GM21786 (cell line): ENCODE data around the gene DND1.
"Not testable (repeated sequence)": the region's sequence is repeated elsewhere in the genome, so short reads cannot be mapped to it uniquely, and the experiment has no call there.

Source experiments
- ATAC-seq: cut with Tn5 transposase; IDR thresholded peaks from one replicate; pipeline ENCODE4 v1.9.1; 2021; ENCODE audit not compliant: unreplicated experiment

DND1 gene

GRCh38 chr5:140672455-140673186, 755 bp downstream of the DND1 start:
- no peak for ATAC-seq

GRCh38 chr5:140671472-140672125, 1.8 kb downstream of the DND1 start:
- no peak for ATAC-seq

GRCh38 chr5:140671035-140671434, 2.3 kb downstream of the DND1 start:
- not testable (repeated sequence) for ATAC-seq

- peak; percentile 97 for ATAC-seq
These were observed 8.8 kb downstream of the DND1 start, which contains the start of gene WDR55 for GRCh38 chr5:140664359-140665119. TSS of gene WDR55 (plus strand) at chr5:140664904. CDS start at chr5:140664913, 9 bp downstream.

GRCh38 chr5:140664030-140664358, 9.4 kb downstream of the DND1 start:
- ATAC-seq: no peak

- ATAC-seq: not testable (repeated sequence)
These were observed 13.0 kb downstream of the DND1 start for GRCh38 chr5:140660371-140660770.

GRCh38 chr5:140658870-140659269, 14.5 kb downstream of the DND1 start:
- no peak for ATAC-seq

GRCh38 chr5:140647042-140647419, 26.3 kb downstream of the DND1 start:
- no peak for ATAC-seq

GRCh38 chr5:140642718-140643117, 30.7 kb downstream of the DND1 start:
- no peak for ATAC-seq

GRCh38 chr5:140641716-140642115, 31.7 kb downstream of the DND1 start:
- ATAC-seq: no peak

GRCh38 chr5:140639148-140639981, 34.0 kb downstream of the DND1 start, which contains the start of gene TMCO6:
TSS of gene TMCO6 (plus strand) at chr5:140639451. CDS start at chr5:140639528, 77 bp downstream.
- ATAC-seq: peak; percentile 88

GRCh38 chr5:140638898-140639147, 34.6 kb downstream of the DND1 start:
- ATAC-seq: not testable (repeated sequence)

GRCh38 chr5:140637371-140638100, 35.8 kb downstream of the DND1 start:
- no peak for ATAC-seq

GRCh38 chr5:140635291-140636257, 37.8 kb downstream of the DND1 start:
- ATAC-seq: no peak

- ATAC-seq: no peak
These were observed 39.3 kb downstream of the DND1 start for GRCh38 chr5:140634103-140634502.

GRCh38 chr5:140633501-140633900, 39.9 kb downstream of the DND1 start:
- ATAC-seq: no peak

- no peak for ATAC-seq
These were observed 40.3 kb downstream of the DND1 start, which contains the start of gene CD14 for GRCh38 chr5:140633021-140633471. TSS of gene CD14 (minus strand) at chr5:140633175. CDS start at chr5:140633071, 104 bp downstream.

GRCh38 chr5:140632366-140633020, 40.9 kb downstream of the DND1 start:
- peak; percentile 45 for ATAC-seq
